COR-L47 (cell line): ENCODE data around the gene FAM83G.
"Not testable (repeated sequence)": the region's sequence is repeated elsewhere in the genome, so short reads cannot be mapped to it uniquely, and the experiment has no call there.

ENCODE experiments used
- DNase-seq: peaks from one replicate; lab custom pipeline; 2025; lab: John Stamatoyannopoulos, UW

Gene FAM83G, protein sequence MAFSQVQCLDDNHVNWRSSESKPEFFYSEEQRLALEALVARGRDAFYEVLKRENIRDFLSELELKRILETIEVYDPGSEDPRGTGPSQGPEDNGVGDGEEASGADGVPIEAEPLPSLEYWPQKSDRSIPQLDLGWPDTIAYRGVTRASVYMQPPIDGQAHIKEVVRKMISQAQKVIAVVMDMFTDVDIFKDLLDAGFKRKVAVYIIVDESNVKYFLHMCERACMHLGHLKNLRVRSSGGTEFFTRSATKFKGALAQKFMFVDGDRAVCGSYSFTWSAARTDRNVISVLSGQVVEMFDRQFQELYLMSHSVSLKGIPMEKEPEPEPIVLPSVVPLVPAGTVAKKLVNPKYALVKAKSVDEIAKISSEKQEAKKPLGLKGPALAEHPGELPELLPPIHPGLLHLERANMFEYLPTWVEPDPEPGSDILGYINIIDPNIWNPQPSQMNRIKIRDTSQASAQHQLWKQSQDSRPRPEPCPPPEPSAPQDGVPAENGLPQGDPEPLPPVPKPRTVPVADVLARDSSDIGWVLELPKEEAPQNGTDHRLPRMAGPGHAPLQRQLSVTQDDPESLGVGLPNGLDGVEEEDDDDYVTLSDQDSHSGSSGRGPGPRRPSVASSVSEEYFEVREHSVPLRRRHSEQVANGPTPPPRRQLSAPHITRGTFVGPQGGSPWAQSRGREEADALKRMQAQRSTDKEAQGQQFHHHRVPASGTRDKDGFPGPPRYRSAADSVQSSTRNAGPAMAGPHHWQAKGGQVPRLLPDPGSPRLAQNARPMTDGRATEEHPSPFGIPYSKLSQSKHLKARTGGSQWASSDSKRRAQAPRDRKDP

DNA sequence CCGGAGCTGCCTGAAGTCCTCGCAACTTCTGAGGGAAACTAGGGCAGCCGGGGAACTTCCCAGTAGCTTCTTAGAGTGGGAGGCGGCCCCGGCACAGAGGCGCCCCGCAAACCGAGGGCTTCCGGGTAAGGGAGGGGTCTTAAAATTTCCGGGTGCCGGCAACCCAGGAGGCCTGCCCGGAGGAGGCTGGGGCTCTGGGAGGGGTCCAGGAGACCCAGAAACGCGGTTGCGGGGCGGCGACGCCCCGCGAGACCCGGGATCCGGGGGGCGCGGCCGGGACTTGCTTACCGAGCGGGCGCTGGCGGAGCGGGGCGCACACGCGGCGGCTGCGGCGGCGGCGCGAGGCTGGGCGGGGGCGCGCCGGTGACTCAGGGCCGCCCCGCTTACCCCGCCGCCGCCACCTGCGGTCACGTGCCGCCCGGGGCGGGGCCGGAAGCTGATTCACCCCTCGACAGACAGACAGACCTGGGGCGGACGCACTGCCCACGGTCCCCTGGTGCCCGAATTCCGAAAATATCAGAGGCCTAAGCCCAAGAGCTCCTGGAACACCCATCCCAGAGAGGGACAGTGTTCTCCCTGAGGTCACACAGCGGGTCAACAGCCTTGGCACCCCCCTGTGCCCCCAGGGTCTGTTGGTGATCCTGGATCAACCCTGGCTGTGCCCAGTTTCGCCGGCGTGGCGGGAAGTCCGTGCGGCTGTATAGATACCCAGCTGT, at the start of gene FAM83G:
Gene FAM83G, minus strand, starts transcription at position 344 of the 716 bp plus-strand sequence. CDS start 723 bp downstream, outside the sequence.
- peak; percentile 18 for DNase-seq

DNA sequence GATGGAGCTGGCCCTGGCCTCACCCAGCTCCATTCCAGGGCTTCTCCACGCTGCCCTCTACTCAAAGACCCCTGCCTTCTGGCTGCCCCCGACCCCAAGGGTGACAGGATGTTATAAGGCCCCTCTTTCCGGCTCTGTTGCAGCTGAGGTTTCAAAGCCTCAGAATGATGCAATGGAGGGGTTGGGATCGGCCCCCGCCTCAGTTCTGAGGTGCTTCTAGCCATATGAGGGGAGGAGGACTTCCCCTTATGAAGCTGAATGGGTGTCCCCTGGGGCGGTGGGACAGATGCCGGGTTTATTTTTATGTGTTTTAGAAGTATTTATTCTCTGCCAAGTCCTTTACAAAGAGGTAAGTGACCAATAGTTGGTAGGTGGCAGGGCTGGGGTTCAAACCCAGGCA, 44.3 kb upstream of the FAM83G start:
- DNase-seq: not testable (repeated sequence)

GRCh38 chr17:19047510-19047909, 42.9 kb upstream of the FAM83G start:
- not testable (repeated sequence) for DNase-seq

DNA sequence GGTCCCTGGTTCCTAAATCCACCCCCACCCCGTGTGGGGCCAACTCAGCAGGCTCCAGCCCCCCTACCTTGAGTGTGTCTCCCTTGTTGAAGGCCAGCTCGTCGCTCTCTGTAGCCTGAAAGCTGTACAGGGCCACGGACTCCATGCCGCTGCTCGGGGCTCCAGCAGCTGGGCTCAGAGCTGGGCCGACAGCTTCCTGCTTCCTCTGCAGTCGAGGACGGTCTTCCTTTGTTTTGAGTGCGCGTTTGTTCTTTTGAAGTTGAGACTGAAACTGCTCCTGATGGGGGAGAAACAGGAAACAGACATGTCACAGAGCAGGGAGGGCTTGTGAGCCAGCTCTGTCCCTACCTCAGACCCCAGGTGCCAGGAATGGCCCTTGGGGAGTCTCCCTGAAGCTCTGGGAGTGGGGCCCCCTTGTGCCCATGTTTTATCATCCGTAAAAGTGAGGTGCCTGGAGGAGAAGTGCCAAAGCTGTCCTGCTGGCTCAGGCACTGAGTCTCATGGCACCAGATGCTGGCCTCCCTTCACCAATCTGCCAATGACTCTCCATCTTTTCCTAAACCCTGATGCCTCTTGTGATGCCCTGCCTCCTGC, 42.3 kb upstream of the FAM83G start, which contains the start of gene GRAP:
Gene GRAP, minus strand, starts transcription at position 176 of the 594 bp plus-strand sequence. Its CDS starts 31 bp downstream, at position 145.
- not testable (repeated sequence) for DNase-seq

- not testable (repeated sequence) for DNase-seq
These were observed 40.1 kb upstream of the FAM83G start for GRCh38 chr17:19044643-19045042.

DNA sequence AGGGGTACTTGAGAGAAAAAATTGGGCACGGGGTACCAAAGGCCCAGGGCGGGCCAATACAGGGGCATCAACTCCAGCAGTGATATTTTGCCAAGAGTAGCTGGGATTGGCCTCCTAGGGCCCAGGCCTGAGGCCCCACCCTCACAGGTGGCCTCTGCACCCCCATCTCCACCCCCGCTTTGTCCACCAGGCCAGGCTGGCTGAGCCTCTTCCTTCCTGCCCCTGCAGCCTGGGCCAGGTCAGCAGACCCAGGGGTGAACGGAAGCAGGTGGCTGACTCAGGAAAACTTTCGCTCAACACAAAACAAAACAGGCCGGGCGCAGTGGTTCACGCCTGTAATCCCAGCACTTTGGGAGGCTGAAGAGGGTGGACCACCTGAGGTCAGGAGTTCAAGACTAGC, 38.5 kb upstream of the FAM83G start:
- not testable (repeated sequence) for DNase-seq

DNA sequence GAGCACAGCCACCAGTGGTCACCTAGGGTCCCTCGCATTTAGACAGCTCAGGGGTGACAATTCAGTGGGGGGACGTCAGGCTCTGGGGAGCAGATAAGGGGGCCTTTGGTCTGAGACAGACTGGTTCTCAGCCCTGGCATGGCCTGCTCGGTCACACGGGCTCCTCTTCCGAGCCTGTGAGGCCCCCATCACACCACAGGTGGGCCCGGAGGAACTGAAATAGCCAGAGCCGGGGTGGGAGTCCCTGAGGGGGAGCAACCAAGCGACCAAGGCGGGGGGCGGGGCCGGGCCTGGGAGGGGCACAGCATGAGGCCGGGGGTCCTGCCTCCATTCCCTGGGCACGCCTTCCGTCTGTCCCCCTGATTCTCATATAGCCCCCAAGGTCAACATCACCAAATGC, 37.8 kb upstream of the FAM83G start:
- DNase-seq: not testable (repeated sequence)

- DNase-seq: not testable (repeated sequence)
These were observed 37.3 kb upstream of the FAM83G start for GRCh38 chr17:19041871-19042270.

GRCh38 chr17:19040350-19040749, 35.8 kb upstream of the FAM83G start:
- not testable (repeated sequence) for DNase-seq

GRCh38 chr17:19038730-19039129, 34.2 kb upstream of the FAM83G start:
- DNase-seq: not testable (repeated sequence)

DNA sequence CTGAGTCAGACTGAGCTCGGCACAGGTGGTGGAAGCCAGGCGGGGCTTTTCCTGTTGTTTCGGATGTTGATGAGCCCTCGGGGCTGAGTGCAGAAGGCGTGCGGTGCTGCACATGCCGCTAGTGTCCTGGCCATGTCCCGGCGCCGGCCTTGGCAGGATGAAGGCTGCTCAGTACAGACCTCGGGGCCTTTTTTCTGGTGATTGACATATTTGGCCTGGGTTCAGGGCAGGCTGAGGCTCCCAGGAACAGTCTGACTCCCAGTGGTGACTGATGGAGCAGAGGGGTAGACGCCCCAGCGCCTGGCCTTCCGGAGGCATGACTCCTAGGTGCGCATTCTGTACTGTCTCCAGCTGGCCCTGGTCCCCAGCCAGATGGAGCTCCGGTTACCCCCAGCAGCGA, 33.4 kb upstream of the FAM83G start:
- not testable (repeated sequence) for DNase-seq

DNA sequence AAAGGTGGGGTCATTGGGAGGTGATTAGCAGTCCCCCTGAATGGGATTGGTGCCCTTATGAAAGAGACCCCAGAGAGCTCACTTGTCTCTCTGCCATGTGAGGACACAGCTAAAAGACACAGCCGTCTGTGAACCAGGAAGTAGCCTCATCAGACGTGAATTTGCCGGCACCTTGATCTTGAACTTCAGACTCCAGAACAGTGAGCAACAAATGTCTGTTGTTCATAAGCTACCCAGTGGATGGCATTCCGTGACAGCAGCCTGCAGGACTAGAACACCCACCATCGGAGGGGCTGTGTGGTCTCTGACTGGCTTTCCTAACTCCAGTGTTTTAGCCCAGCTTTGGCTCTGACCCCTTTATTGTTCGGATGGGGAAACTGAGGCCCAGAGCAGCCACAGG, 33.0 kb upstream of the FAM83G start:
- DNase-seq: not testable (repeated sequence)

DNA sequence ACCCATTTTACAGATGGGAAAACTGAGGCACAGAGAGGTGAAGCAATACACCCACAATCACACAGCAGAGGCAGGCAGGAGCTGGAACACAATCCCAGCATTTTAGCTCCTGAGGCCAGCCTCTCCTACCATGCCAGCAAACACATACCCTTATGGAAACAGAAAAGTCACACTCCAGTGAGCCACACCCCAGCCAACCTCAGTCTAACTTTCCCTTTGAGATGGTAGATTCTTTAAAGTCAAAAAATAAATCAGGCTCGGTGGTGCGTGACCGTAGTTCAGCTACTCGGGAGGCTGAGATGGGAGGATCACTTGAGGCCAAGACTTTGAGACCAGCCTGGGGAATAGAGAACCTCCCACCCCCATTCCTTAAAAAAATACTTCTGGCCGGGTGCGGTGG, 31.6 kb upstream of the FAM83G start:
- DNase-seq: not testable (repeated sequence)

GRCh38 chr17:19032377-19032988, 27.9 kb upstream of the FAM83G start:
- not testable (repeated sequence) for DNase-seq

- DNase-seq: not testable (repeated sequence)
These were observed 27.2 kb upstream of the FAM83G start for GRCh38 chr17:19031729-19032128.

DNA sequence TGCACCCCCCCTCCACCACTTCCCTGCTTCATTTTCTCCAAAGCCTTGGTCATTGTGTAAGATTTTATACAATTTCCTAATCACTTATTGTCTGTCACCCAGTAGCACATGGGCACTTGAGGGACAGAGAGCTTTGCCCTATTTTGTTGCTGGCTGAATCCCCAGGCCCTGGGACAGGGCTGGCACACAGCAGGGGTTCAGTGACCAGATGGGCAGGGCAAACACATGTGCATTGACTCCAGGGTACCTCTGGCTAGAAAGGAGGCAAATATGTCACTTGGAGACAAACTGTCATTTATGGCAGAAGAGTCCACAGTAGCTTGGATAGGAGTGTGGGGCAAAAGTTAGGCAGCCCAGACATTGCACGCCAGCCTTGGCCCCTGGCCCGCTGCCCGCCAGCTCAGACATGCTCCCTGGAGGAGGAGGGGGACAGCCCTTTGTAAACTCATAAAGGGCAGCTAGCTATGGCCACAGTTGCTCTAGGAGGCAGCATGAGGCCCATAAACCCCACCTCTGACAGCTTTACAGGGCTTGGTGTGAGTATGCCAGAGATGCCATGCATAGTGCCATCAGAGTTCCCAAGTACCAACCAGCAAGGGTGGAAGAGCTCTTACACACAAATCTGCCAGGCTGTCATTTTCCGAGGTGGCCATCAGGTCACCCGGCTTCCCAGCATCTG, 26.3 kb upstream of the FAM83G start:
- DNase-seq: not testable (repeated sequence)

GRCh38 chr17:19029740-19030139, 25.2 kb upstream of the FAM83G start:
- not testable (repeated sequence) for DNase-seq

DNA sequence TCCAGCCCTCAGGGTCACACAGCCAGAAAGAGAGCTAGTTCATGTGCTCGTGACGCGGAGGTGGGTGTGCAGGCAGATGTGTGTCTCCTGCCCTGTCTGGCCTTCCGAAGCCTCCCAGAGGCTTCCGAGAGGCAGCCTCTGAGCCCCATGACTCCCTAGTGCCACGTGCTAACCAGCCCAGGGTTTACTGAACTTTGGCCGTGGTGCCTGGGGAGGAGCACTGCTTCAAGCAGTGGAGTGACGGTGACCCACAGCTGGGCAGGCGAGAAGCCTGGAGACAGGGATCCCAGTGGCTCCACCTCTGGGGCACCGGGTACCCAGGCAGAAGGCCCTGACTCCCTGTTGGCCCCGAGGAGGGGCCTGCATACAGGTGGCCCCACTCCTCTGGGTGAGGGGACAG, 24.1 kb upstream of the FAM83G start:
- not testable (repeated sequence) for DNase-seq

GRCh38 chr17:19024101-19025078, 19.8 kb upstream of the FAM83G start:
- DNase-seq: no peak
